ENCODE data around the gene ING3. TPM values are rescaled to one million over a fixed set of nuclear protein-coding genes. Genes with fewer than 3 reads are reported as not detected.

ING3 gene
- polyA plus RNA-seq, 1 donor from 2014 or later: 19.7 TPM

- Histone ChIP-seq H3K4me3 (ENCODE audit: low read length) (no peak overlapping the region), H3K4me2 (ENCODE audit: low read length) (no peak overlapping the region), H3K9me2 (ENCODE audit: insufficient read depth, low read length) (no peaks in the 10 kb centered on the region), H2AFZ (ENCODE audit: low read depth, low read length) (no peak overlapping the region), H3K9me3 (ENCODE audit: low read length) (no peaks in the 10 kb centered on the region), H3K36me3 (ENCODE audit: insufficient read depth, low read length) (no peaks in the 10 kb centered on the region), H3K27ac (ENCODE audit: low read length) (no peak overlapping the region), H3K27me3 (ENCODE audit: insufficient read depth, low read depth, low read length) (no peaks in the 10 kb centered on the region), H3K79me2 (replicated peaks; ENCODE audit: insufficient read depth, low read length) (no peaks in the 10 kb centered on the region), H3K9ac (ENCODE audit: low read length) (no peak overlapping the region), H4K20me1 (ENCODE audit: insufficient read depth) (no peaks in the 10 kb centered on the region), H3F3A (ENCODE audit: insufficient read depth, low read length, poor library complexity, severe bottlenecking) (no peaks in the 10 kb centered on the region)
- TF ChIP-seq REST (IDR thresholded peaks at IDR 0.05; ENCODE audit: borderline replicate concordance) (no peak), MXI1 (conservative IDR thresholded peaks at IDR 0.05; ENCODE audit: poor library complexity, severe bottlenecking) (no peak), SMC3 (conservative IDR thresholded peaks at IDR 0.05; ENCODE audit: poor library complexity) (no peak), POLR2AphosphoS5 (IDR thresholded peaks at IDR 0.05) (no peak), RAD21 (conservative IDR thresholded peaks at IDR 0.05) (no peak), TAF1 (IDR thresholded peaks at IDR 0.05; ENCODE audit: low read depth) (no peak), EZH2 (IDR thresholded peaks at IDR 0.05; ENCODE audit: borderline replicate concordance, insufficient read depth, low read length, poor library complexity, severe bottlenecking) (no peak), CTCF (IDR thresholded peaks at IDR 0.05; ENCODE audit: poor library complexity, severe bottlenecking) (no peak), EP300 (conservative IDR thresholded peaks at IDR 0.05; ENCODE audit: poor library complexity, severe bottlenecking) (no peak)
Observed at GRCh38 chr7:120924837-120925236, 25.7 kb upstream of the ING3 start.

DNA sequence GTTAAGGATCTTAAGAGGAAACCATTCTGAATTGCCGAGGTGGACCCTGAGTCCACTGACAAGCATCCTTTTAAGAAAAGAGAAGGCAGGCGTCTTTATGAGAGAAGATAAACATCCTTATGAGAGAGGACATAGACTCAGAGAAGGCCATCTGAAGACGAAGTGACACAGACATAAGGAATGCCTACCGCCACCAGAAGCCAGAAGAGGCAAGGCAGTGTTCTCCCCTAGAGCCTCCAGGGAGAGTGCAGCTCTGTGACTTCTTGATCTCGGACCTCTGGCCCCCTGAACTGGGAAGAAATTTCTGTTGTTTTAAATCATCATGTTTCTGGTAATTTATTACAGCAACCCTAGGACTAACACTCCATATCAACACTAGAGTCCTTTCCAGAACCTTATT lies 25.2 kb upstream of the ING3 start:
- Histone ChIP-seq H4K20me1 (ENCODE audit: insufficient read depth) (no peaks in the 10 kb centered on the region), H3K27me3 (ENCODE audit: insufficient read depth, low read depth, low read length) (no peaks in the 10 kb centered on the region), H3K9me3 (ENCODE audit: low read length) (no peaks in the 10 kb centered on the region), H3K9me2 (ENCODE audit: insufficient read depth, low read length) (no peaks in the 10 kb centered on the region), H3K4me2 (ENCODE audit: low read length) (no peak overlapping the region), H3K79me2 (replicated peaks; ENCODE audit: insufficient read depth, low read length) (no peaks in the 10 kb centered on the region), H2AFZ (ENCODE audit: low read depth, low read length) (no peak overlapping the region), H3K36me3 (ENCODE audit: insufficient read depth, low read length) (no peaks in the 10 kb centered on the region), H3K4me3 (ENCODE audit: low read length) (no peak overlapping the region), H3K27ac (ENCODE audit: low read length) (no peak overlapping the region), H3K9ac (ENCODE audit: low read length) (no peak overlapping the region), H3F3A (ENCODE audit: insufficient read depth, low read length, poor library complexity, severe bottlenecking) (no peaks in the 10 kb centered on the region)
- no peak for TF ChIP-seq POLR2AphosphoS5 (IDR thresholded peaks at IDR 0.05)
- TF ChIP-seq CTCF (IDR thresholded peaks at IDR 0.05; ENCODE audit: poor library complexity, severe bottlenecking): no peak
- no peak for TF ChIP-seq TAF1 (IDR thresholded peaks at IDR 0.05; ENCODE audit: low read depth)

All from neural cell (in vitro differentiated cells).